ENCODE results near the gene SRSF9. TPM values are rescaled to one million over a fixed set of nuclear protein-coding genes. Genes with fewer than 3 reads are reported as not detected.
"Not testable (repeated sequence)": the region's sequence is repeated elsewhere in the genome, so short reads cannot be mapped to it uniquely, and the experiment has no call there.

The SRSF9 gene, protein sequence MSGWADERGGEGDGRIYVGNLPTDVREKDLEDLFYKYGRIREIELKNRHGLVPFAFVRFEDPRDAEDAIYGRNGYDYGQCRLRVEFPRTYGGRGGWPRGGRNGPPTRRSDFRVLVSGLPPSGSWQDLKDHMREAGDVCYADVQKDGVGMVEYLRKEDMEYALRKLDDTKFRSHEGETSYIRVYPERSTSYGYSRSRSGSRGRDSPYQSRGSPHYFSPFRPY
- total RNA-seq (2014; rRNA removed; shearing (Covaris generic)), result 302 and 319 TPM in 2 replicates

DNA sequence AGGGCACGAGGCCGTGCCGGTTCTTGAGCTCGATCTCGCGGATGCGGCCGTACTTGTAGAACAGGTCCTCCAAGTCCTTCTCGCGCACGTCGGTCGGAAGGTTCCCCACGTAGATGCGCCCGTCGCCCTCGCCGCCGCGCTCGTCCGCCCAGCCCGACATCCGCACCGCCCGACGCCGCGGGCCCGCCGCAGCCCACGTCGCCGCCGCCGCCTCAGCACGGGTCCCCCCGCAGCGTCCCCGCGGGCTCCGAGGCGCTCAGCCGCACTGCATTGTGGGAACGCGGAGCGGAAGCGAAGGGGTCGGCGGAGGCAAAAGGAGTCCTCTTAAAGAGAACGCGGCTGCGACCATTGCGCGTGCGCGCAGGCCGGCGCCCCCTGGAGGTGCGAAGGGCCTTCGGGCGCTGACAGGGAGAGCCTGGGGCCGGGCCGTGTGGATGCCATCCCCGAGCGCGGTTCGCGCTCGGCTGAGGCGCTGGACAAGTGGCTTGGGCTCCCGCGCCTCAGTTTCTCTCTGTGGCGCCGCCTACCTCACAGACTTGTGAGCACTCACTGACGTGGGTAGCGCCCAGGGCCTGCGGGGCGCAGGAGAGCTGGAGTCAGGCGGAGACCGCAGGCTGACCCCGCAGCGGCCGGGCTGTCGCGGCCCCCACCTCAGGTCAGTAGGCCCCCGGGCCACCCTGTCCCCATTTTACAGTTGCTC, at the start of gene SRSF9:
Gene SRSF9, minus strand, starts transcription at position 299 of the 700 bp plus-strand sequence. Its CDS starts 139 bp downstream, at position 160.
- DNase-seq (ENCODE audit: low spot score), result peak; percentile 96

DNA sequence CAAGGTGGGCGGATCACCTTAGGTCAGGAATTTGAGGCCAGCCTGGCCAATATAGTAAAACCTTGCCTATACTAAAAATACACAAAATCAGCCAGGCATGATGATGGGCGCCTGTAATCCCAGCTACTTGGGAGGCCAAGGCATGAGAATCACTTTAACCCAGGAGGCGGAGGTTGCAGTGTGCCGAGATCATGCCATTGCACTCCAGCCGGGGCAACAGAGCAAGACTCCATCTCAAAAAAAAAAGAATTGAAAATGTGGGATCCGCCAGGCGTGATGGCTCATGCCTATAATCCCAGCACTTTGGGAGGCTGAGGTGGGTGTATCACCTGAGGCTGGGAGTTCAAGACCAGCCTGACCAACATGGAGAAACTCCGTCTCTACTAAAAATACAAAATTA, 49.8 kb upstream of the SRSF9 start:
- DNase-seq (ENCODE audit: low spot score), result not testable (repeated sequence)

DNA sequence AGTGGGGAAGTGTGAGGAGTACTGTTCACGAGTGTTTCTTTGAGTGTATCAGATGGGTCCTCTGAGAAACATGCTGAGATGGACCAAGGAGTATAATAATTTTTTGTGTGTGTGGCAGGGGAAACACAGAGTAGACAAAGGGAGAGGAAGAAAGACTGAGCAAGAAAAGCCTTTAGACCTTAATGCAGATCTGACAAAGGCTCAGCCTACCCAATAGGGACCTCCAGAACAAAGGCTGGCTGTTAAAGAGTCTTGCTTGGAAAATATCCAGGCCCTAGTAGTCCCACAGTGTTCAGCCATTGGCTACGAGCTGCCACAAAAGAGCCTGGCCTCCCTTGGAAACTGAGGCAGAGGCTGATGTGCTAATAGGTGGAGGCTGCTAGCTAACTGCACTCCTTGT, 45.9 kb upstream of the SRSF9 start:
- DNase-seq (ENCODE audit: low spot score), result no peak

DNA sequence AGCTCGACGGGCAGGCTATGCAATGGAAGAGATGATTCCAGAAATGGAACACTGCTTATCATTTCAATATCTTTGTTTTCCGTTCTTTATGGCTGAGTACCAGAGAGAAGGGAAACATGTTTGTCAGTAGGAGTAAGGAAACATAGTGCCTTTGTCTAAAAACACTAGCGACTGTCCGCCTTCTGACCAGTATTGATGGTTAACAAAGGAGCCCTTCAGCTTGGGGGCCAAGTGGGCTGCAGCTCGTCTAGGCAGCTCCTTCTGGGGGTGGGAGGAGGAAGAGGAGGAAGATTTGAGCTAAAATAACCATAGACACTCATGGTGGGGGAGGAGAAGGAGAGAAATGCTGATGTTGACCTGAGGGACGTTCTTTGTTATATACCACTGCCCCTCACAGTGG, 44.5 kb upstream of the SRSF9 start:
- no peak for DNase-seq (ENCODE audit: low spot score)

DNA sequence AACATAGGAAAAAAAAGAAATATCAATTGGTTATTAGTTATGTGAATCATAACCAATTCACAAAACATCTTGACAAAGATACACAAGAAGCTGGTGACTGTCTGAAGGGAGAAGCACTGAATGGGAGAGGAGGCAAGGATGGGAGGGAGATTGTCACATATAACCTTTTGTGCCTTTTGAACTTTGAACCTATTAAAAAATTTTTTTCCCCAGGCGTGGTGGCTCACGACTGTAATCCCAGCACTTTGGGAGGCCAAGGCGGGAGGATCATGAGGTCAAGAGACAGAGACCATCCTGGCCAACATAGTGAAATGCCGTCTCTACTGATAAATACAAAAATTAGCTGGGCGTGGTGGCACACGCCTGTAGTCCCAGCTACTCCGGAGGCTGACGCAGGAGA, 39.0 kb upstream of the SRSF9 start:
- no peak for DNase-seq (ENCODE audit: low spot score)

DNA sequence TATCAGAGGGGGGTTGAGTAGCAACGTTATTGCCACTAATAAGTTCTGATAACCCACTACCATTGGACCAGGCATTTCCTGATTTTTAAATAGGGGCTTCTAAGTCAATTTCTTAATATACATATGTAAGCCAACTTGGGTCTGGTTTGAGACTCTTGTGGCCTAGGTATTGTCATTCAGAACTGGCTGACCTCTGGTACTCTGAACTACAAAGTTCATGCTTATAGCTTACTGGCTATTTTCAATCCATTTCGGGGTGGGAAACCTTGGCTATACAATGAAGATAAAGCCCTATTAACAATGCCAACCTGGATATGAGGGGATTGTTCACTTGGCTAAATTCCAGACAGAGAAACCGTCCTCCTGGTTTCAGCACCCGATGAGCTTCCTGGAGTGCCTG, 35.0 kb upstream of the SRSF9 start:
- DNase-seq (ENCODE audit: low spot score), result no peak

DNA sequence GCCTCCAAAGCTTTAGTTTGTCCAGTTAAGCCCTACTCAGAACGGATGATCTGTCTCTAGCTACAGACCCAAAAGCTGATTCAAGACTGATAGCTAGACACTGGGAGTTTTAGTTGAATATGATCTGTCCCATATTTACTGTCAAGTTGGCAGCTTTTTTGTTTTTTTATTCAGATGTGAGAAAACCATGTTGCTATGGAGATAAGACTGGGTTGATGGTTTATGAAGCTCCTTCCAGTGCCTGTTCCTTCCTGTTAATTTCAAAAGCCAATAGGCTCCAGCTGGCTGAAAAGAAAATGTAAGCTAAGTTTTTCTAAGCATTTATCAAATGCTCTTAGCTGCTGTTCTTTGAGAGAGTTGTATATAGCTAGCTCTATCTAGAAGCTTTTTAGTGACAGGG, 31.0 kb upstream of the SRSF9 start:
- DNase-seq (ENCODE audit: low spot score), result no peak

DNA sequence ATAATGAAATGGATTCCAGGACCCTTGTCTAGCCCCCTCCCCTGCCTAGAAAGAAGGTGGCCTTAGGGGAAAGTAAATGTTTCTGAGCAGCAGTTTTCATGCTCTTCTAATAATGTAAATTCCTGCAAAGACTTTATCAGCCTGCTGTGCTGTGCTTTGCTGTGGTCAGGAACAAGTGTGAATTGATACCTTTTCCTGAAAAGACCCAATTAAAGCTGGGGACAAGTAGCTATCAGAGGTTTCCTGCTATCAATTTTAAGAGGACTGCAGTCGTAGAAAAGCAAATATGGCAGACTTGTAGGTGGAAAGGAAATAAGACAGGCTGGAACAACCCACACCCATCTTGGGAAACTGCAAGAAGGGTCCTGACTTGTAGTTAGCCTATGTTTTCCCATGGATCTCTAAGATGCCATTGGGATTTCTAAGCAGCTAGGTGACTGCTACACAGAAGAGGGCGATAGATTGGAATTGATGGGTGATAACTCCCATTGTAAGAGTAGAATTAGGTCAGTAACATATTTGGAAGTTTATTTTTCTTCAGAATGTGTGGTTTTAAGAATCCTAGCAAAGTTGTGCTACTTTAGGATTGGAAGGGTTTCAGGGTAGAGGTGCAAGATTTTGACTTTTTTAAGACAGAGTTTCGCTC, 29.4 kb upstream of the SRSF9 start:
- no peak for DNase-seq (ENCODE audit: low spot score)

DNA sequence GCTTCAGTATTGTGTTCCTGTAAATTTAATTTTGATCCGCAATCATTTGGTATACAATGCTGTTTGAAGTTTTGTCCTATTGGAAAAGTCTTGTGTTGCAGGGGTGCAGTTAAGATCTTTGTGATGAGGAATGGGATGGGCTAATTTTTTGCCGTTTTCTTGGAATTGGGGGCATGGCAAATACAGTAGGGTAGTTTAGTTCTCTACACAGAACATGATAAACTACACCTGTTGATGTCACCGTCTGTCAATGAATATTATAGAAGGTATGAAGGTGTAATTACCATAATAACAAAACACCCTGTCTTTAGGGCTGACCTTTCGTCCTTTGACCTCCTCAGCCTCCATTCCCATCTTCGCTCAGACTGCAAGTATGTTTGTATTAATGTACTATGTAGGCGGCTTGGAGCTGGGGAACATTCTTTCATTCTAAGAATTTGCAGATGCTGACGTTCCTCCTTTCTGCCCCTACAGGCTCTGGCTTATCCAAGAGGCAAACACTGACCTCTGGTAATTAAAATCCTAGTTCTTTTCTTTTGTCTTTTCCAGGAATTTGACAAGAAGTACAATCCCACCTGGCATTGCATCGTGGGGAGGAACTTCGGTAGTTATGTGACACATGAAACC, 28.1 kb upstream of the SRSF9 start:
- no peak for DNase-seq (ENCODE audit: low spot score)

DNA sequence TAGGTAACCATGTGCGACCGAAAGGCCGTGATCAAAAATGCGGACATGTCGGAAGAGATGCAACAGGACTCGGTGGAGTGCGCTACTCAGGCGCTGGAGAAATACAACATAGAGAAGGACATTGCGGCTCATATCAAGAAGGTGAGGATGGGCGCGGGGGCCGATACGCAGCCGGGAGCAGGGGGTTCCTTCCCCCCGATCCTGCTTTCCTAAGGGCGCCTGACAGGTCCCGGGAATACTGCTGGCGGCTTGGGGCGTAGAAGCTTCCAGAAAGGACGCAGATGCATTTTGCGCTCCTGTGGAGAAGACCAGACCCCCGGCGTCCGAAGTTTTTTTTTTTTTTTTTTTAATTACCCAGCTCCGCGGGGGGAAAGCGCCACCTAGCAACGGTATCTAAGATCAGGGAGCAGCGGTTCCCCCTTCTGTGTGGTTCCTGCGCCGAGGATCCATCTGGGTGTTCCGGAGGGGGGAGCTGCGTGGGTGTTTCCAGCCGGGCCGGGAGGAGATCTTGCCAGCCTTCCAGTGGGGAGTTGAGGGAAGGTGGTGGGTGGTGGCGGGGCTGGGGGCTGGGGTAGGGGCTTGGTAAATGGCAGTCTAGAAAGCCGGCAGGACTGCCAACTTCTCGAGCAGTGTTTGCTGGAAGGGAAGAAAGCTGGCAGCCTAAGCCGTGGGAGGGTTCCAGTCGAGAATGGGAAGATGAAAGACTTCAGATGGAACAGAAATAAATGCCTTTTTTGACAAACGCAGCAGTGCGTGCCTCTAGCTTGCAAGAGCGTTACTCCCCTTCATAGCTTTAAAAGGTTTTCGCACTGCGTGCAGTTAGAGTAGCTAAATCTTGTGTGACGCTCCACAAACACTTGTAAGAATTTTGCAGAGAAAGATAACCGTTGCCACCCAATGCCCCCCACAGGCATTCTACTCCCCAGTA, 27.1 kb upstream of the SRSF9 start:
- DNase-seq (ENCODE audit: low spot score), result peak; percentile 37

DNA sequence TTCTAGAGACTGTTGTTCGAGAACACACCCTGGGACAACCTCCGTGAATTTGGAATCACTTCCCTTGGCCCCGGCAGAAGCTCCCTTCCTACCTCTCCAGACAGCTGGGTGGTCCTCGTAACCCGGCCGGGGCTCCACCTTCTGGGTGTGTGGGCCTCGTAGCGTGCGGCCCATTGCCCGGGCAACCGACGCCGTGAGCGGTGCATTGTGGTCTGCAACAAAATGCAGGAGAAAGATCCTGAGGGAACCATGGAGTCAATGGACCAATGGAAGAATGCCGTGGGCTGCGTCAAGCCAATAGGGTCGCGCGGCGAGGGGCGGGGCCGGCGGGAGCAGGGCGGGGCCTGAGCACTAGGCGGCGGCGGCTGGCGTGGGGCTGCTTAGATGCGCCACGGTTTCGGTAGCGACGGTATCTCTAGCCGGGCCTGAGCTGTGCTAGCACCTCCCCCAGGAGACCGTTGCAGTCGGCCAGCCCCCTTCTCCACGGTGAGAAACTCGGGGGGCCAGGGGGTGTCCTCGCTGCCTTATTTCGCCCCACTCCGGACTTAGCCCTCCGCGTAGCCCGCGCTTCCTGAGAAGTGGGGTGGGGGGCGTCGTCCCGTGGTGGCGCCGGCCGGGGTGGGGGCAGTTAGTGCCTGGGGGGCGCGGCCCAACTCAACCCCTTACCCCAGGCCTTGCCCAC, 26.3 kb upstream of the SRSF9 start, which contains the start of gene DYNLL1:
Gene DYNLL1, plus strand, starts transcription at position 383 of the 682 bp plus-strand sequence. CDS start 309 bp downstream, outside the sequence.
- DNase-seq (ENCODE audit: low spot score), result peak; percentile 99

DNA sequence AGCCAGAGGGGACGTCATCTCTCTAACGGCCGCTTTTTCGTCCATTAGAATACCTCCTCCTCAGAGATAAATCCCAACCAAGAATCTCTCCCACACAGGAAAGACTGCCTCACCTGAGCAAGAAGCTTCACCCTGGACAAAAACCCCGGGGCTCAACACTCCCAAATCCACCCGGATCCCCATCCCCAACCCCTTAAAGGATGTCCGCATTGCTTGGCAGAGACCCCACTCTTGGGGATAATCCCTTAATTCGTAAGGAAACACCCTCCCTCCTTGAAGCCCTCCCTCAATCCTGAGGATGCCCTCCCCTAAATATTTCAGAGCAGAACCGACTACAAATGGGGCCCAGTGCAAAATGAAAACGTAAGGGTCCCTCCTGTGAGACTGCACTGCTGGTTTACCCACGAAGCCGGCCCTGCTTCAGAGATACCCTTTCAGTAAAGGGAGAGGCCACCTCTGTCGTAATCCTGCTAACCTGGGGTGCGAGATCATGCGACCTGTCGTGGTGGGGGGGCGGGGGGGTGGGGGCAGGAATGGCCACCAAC, 25.7 kb upstream of the SRSF9 start:
- DNase-seq (ENCODE audit: low spot score), result no peak

DNA sequence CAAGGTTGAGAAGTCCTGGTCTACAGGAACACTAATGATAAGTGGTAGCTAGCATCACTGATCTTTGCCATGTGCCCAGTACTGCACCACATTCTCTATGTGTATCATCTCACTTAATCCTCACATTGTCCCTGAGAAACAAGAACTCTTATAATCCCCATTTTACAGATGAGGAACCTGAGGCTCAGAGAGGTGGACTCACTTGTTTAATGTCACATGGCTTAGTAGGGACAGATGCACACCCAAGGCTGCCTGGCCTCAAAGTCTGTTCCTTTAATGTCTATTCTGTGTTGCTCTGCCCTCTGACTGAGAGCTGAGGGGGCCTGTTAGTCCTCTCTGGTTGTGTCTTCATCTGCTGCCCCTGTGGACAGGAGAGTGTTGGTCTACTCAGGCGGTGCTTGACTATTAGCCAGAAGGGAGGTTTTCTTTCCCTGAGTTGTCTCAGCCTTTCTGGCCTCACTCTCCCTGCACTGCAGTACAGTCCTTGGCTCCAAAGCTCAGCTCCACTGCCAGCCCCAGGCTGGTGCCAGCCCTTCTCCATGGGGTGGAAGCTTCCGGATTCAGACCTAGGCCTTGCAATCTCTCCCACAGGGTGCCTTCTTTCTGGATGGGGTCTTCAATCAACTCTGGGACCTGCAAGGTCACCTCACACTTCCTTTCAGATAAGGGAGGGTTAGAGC, 21.4 kb upstream of the SRSF9 start:
- no peak for DNase-seq (ENCODE audit: low spot score)

DNA sequence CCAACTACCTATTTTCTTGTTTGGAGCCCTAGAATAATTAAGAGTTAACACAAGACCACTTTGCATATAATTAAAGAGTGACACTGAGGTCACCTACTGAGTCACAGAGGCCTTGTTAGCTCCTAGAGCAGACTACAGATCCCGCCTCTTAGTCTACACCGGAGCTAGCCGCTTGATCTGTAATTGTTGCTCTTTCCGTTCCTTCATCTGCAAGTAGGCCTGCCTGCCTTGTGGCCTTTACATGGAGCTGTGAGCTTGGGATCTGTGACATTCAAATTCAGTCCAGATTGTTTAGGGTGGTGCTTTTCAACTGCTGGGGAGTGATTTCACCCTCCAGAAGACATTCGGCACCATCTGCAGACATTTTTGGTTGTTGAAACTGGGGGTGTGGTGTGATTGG, 20.8 kb upstream of the SRSF9 start:
- DNase-seq (ENCODE audit: low spot score), result no peak

DNA sequence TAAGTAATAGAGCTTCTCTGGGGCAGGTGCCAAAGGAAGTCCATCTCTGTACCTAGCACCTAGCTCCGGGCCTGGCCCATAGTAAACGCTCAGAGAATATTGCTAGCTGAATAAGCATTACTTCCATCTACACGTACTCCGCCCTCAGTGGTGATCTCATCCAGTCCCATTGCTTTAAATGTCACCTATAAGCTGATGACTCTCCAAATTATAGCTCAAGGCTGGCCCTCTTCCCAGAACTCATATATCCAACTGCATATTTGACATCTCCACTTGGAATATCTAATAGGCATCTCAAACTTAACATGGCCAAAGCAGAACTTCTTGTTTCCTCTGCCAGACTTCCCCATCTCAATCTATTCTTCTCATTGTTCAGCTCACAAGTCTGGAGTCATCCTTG, 19.5 kb upstream of the SRSF9 start:
- DNase-seq (ENCODE audit: low spot score), result no peak

DNA sequence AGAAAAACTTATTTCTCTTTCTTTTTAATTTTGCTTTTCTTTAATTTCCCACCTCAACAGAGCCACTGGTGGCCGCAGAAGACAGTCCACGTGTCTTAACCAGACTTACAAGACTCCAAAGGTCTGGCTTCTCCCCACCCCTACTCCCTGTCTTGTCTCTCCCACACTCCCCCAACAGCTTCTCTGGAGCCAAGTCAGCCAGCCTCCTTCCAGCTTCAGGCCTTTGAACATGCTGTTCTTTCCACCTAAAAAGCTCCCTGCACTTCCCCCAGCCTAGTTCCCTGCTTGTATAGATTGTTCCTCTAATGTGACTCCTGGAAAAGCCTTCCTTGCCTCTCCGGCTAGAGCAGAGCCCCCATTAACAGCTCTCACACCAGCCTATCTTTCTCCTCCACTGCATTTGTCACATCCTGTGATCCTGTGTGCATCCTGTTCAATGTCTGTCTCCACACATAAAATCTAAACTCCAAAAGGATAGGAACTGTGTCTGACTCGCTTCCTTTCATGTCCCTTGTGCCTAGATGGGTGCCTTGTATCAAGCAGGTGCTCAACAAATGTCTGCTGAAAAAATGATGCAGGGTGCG, 18.6 kb upstream of the SRSF9 start:
- no peak for DNase-seq (ENCODE audit: low spot score)

DNA sequence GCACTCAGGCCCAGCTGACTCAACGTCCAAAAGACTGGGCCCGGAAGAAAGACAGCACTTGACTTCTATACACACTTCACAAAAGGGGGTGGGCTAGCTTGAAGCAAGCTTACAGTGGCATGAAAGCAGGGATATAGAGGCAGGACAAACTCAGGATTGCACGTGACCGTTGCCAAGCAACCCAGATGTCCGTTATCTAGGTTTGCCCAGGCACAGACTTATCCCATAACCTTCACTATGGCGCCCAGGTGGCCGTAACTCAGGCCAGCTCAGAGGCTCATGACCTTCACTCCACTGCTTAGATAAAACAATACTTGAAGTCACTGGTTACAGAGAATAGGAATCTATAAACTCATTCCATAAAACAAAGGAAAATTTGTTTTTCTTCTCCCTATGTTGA, 18.0 kb upstream of the SRSF9 start:
- DNase-seq (ENCODE audit: low spot score), result not testable (repeated sequence)

DNA sequence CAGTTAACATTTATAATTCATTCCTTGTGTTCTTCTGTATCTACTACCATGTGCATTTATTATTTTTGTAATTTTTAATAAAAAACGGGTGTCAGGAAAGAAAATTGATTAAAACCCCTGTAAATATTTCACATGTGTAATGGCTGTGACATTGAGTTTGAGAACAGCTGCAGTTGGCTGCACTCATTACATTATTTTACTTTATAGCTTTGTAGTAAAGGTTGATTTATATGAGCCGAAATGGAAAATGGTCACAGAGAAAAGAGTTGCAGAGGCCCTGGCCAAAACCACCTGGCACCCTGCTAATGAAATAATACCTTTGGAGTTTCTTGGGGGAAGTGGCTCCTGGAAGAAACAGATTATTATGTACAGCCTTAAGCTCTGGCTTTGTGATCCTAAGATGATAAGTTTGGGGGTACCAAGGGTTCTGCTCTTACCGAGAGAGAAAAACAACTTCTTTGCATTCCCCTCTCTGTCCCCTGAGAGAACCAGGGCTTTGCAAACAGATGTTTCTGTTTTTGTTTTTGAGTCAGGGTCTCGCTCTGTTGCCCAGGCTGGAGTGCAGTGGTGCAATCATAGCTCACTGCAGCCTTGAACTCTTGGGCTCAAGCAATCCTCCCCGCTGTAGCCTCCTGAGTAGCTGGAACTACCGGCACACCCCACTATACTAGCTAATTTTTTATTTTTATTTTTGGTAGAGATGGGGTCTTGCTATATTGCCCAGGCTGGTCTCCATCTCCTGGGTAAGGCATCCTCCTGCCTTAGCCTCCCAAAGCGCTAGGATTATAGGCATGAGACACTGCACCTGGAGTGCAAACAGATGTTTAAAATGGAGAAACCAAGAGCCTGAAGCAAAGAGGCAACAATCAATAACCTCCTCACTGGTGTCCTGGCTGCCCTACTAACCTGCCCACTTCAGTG, 16.7 kb upstream of the SRSF9 start:
- DNase-seq (ENCODE audit: low spot score), result no peak
